H9 (cell line): ENCODE results near the gene CPB1. TPM values are rescaled to one million over a fixed set of nuclear protein-coding genes. Genes with fewer than 3 reads are reported as not detected.

Source experiments
- DNase-seq: peaks from one replicate; pipeline ENCODE4 v3.0.0-alpha.2; 2017
- H2AFZ ChIP-seq: one replicate; pipeline ENCODE4 v1.6.1; 2013; ENCODE audit warnings: mild to moderate bottlenecking, low read length, control low read depth, moderate library complexity
- H2AK5ac ChIP-seq: 2 replicates; pipeline ENCODE4 v1.6.1; 2013; ENCODE audit warnings: low read length, control low read depth, mixed read lengths; ENCODE audit not compliant: insufficient read length
- H2BK120ac ChIP-seq: one replicate; pipeline ENCODE4 v1.6.1; 2013; ENCODE audit warnings: low read depth, mild to moderate bottlenecking, low read length, control low read depth, inconsistent platforms; ENCODE audit not compliant: poor library complexity, severe bottlenecking
- H2BK12ac ChIP-seq: 2 replicates; pipeline ENCODE4 v1.6.1; 2013; ENCODE audit warnings: low read length, control low read depth, mixed read lengths, low read depth; ENCODE audit not compliant: insufficient read length
- H2BK15ac ChIP-seq: 2 replicates; pipeline ENCODE4 v1.6.1; 2013; ENCODE audit warnings: low read depth, low read length, control low read depth
- H2BK20ac ChIP-seq: one replicate; pipeline ENCODE4 v1.6.1; 2013; ENCODE audit warnings: low read depth, mild to moderate bottlenecking, low read length, control low read depth, inconsistent platforms; ENCODE audit not compliant: poor library complexity, severe bottlenecking
- H2BK5ac ChIP-seq: 2 replicates; pipeline ENCODE4 v1.6.1; 2013; ENCODE audit warnings: low read length, control low read depth, mixed read lengths; ENCODE audit not compliant: insufficient read length
- H3K14ac ChIP-seq: 2 replicates; pipeline ENCODE4 v1.6.1; 2013; ENCODE audit warnings: low read length, control low read depth; ENCODE audit not compliant: insufficient read depth
- H3K18ac ChIP-seq: 2 replicates; pipeline ENCODE4 v1.6.1; 2013; ENCODE audit warnings: low read depth, mild to moderate bottlenecking, mixed read lengths, low read length, control low read depth; ENCODE audit not compliant: insufficient read length
- H3K23ac ChIP-seq: 2 replicates; pipeline ENCODE4 v1.6.1; 2013; ENCODE audit warnings: low read length, control low read depth, mixed read lengths, low read depth; ENCODE audit not compliant: insufficient read length
- H3K23me2 ChIP-seq: 2 replicates; pipeline ENCODE4 v1.6.1; 2013; ENCODE audit warnings: low read depth, mild to moderate bottlenecking, mixed read lengths, low read length, control low read depth; ENCODE audit not compliant: insufficient read length, poor library complexity, severe bottlenecking
- H3K27ac ChIP-seq: 2 replicates; pipeline ENCODE4 v1.5.1; 2013; ENCODE audit warnings: low read length, control low read depth, mixed read lengths, low read depth; ENCODE audit not compliant: insufficient read length
- H3K27me3 ChIP-seq: 2 replicates; pipeline ENCODE4 v1.6.1; 2013; ENCODE audit warnings: low read length, control low read depth, inconsistent platforms; ENCODE audit not compliant: insufficient read depth
- H3K4ac ChIP-seq: 2 replicates; pipeline ENCODE4 v1.6.1; 2013; ENCODE audit warnings: low read depth, mild to moderate bottlenecking, control low read depth, inconsistent platforms, low read length, moderate library complexity
- H3K4me1 ChIP-seq: 2 replicates; pipeline ENCODE4 v1.6.1; 2013; ENCODE audit warnings: low read length, control low read depth, inconsistent platforms; ENCODE audit not compliant: insufficient read depth
- H3K4me2 ChIP-seq: 2 replicates; pipeline ENCODE4 v1.6.1; 2013; ENCODE audit warnings: low read length, control low read depth, mixed read lengths; ENCODE audit not compliant: insufficient read length, insufficient read depth
- H3K56ac ChIP-seq: 2 replicates; pipeline ENCODE4 v1.6.1; 2013; ENCODE audit warnings: low read depth, mild to moderate bottlenecking, mixed read lengths, low read length, control low read depth; ENCODE audit not compliant: insufficient read length
- H3K79me1 ChIP-seq: 2 replicates; pipeline ENCODE4 v1.6.1; 2013; ENCODE audit warnings: low read depth, mild to moderate bottlenecking, moderate library complexity, low read length, control low read depth, inconsistent platforms; ENCODE audit not compliant: insufficient read depth, poor library complexity, severe bottlenecking
- H3K79me2 ChIP-seq: 2 replicates; pipeline ENCODE4 v1.6.1; 2013; ENCODE audit warnings: low read length, control low read depth, inconsistent platforms; ENCODE audit not compliant: insufficient read depth
- H3K9ac ChIP-seq: 2 replicates; pipeline ENCODE4 v1.6.1; 2013; ENCODE audit warnings: low read length, control low read depth, mixed read lengths; ENCODE audit not compliant: insufficient read length; ENCODE audit errors: extremely low read depth
- H3K9me3 ChIP-seq: one replicate; pipeline ENCODE4 v1.6.1; 2013; ENCODE audit warnings: low read depth, low read length, inconsistent platforms; ENCODE audit not compliant: control insufficient read depth
- H3T11ph ChIP-seq: one replicate; pipeline ENCODE4 v1.6.1; 2013; ENCODE audit warnings: mild to moderate bottlenecking, low read length, control low read depth, inconsistent platforms
- H4K20me1 ChIP-seq: one replicate; pipeline ENCODE4 v1.6.1; 2013; ENCODE audit not compliant: control insufficient read depth, insufficient read length, insufficient read depth
- H4K5ac ChIP-seq: 2 replicates; pipeline ENCODE4 v1.6.1; 2013; ENCODE audit warnings: low read depth, mild to moderate bottlenecking, mixed read lengths, low read length, control low read depth; ENCODE audit not compliant: insufficient read length
- H4K8ac ChIP-seq: replicated peaks from 2 replicates; pipeline ENCODE4 v1.6.1; 2013; ENCODE audit warnings: low read length, control low read depth, mixed read lengths, low read depth; ENCODE audit not compliant: insufficient read length
- H4K91ac ChIP-seq: 2 replicates; pipeline ENCODE4 v1.6.1; 2013; ENCODE audit warnings: low read depth, mild to moderate bottlenecking, moderate library complexity, mixed read lengths, low read length, control low read depth; ENCODE audit not compliant: insufficient read length
- H3K27ac Mint-ChIP-seq, 3 experiments: 2 replicates in 2 of 3; 3 replicates in 1 of 3; pipeline ENCODE4 v1.8.0; 2020 to 2021; ENCODE audit warnings: mixed read lengths in 3 of 3, mild to moderate bottlenecking in 1 of 3, moderate library complexity in 1 of 3
- H3K27me3 Mint-ChIP-seq: 2 replicates; pipeline ENCODE4 v1.8.0; 2021; ENCODE audit warnings: low read depth, mild to moderate bottlenecking, moderate library complexity, mixed read lengths
- H3K36me3 Mint-ChIP-seq, 3 experiments: 2 replicates in 2 of 3; 3 replicates in 1 of 3; pipeline ENCODE4 v1.8.0; 2020 to 2021; ENCODE audit warnings: low read depth in 3 of 3, mixed read lengths in 3 of 3; ENCODE audit not compliant: insufficient read depth in 1 of 3
- H3K4me1 Mint-ChIP-seq, 2 experiments: 2 replicates each; pipeline ENCODE4 v1.8.0; 2020; ENCODE audit warnings: mixed read lengths in 2 of 2
- H3K4me3 Mint-ChIP-seq, 2 experiments: 2 replicates in 1 of 2; 3 replicates in 1 of 2; pipeline ENCODE4 v1.8.0; 2020 to 2021; ENCODE audit warnings: mild to moderate bottlenecking in 2 of 2, mixed read lengths in 2 of 2, moderate library complexity in 1 of 2
- H3K9me3 Mint-ChIP-seq, 2 experiments: 2 replicates in 1 of 2; 3 replicates in 1 of 2; pipeline ENCODE4 v1.8.0; 2020; ENCODE audit warnings: mild to moderate bottlenecking in 2 of 2, mixed read lengths in 2 of 2, moderate library complexity in 1 of 2
- WGBS: extraction: QIAGEN DNeasy Blood & Tissue Kit; methylation state at CpG from one replicate; pipeline ENCODE4 v1.1.7; 2013; ENCODE audit warnings: missing lambda C conversion rate, low lambda C conversion rate, mixed read lengths; ENCODE audit not compliant: insufficient read length; ENCODE audit errors: extremely low coverage; 5-methylcytosine and 5-hydroxymethylcytosine counted together
- total RNA-seq: library from RNA; stranded (reverse); gene quantifications from 2 replicates; pipeline ENCODE4 v1.2.1, GENCODE V29; 2021
- TF ChIP-seq, protein P1 (sequence below): fragments of 200-600 bp; sonication (generic); conservative IDR thresholded peaks from 3 replicates; pipeline ENCODE4 v1.8.0; 2021; ENCODE audit warnings: antibody characterized with exemption, mild to moderate bottlenecking

CPB1 gene
- total RNA-seq, 1 experiment from 2014 or later = not detected

DNA sequence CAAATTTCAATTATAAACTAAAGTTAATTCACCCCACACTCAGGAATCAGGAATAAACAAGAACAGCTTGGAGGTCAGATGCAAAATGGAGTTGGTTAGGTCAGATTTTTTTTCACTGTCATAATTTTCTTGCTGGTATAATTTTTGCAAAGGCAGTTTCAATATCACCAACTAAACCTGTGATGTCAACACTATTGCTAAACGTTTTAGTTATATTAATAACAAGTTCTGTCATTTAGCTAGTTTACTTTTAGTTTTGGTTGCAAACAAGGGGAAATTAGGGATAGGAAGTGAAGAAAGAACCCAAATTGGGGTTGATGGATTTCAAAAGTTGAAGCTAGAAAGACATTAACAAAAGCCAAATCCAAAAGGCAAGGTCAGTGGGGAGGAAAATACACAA is 4.6 kb upstream of the CPB1 start:
- H2AFZ ChIP-seq = no peak overlapping the region
- H3K14ac ChIP-seq = no peak overlapping the region
- H3K18ac ChIP-seq = no peak overlapping the region
- no peaks in the 10 kb centered on the region for H3K27me3 Mint-ChIP-seq
- no peaks in the 10 kb centered on the region for H3K79me1 ChIP-seq
- no CpG with 5 or more reads among the region's 1 CpG for WGBS
- no peak overlapping the region for H2BK15ac ChIP-seq
- H3K4me3 Mint-ChIP-seq = no peak overlapping the region
- no peak overlapping the region for H2BK5ac ChIP-seq
- no peak overlapping the region for H4K8ac ChIP-seq
- H3K9me3 Mint-ChIP-seq = peaks cover 1 to 2% of the 10 kb centered on the region in 2 experiments; a peak in 1 of 5 replicates
- H3K27me3 ChIP-seq = no peaks in the 10 kb centered on the region
- H2BK120ac ChIP-seq = no peak overlapping the region
- H3K9ac ChIP-seq = no peak overlapping the region
- no peak overlapping the region for H3K27ac Mint-ChIP-seq
- peaks cover 4% of the 10 kb centered on the region; the same call in 1 of the 2 replicates for H3K4me1 ChIP-seq
- peaks cover 0 to 3% (median 0%) of the 10 kb centered on the region in 3 experiments; a peak in 1 of 7 replicates for H3K36me3 Mint-ChIP-seq
- no peak overlapping the region for H2AK5ac ChIP-seq
- no peaks in the 10 kb centered on the region for H3K9me3 ChIP-seq
- H3K4me2 ChIP-seq = no peak overlapping the region
- H3K23ac ChIP-seq = no peak overlapping the region
- no peak overlapping the region for H3K27ac ChIP-seq
- no peaks in the 10 kb centered on the region for H3K23me2 ChIP-seq
- no peak overlapping the region for H3T11ph ChIP-seq
- TF ChIP-seq, protein P1, sequence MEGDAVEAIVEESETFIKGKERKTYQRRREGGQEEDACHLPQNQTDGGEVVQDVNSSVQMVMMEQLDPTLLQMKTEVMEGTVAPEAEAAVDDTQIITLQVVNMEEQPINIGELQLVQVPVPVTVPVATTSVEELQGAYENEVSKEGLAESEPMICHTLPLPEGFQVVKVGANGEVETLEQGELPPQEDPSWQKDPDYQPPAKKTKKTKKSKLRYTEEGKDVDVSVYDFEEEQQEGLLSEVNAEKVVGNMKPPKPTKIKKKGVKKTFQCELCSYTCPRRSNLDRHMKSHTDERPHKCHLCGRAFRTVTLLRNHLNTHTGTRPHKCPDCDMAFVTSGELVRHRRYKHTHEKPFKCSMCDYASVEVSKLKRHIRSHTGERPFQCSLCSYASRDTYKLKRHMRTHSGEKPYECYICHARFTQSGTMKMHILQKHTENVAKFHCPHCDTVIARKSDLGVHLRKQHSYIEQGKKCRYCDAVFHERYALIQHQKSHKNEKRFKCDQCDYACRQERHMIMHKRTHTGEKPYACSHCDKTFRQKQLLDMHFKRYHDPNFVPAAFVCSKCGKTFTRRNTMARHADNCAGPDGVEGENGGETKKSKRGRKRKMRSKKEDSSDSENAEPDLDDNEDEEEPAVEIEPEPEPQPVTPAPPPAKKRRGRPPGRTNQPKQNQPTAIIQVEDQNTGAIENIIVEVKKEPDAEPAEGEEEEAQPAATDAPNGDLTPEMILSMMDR = no peak
- DNase-seq = no peak
- no peak overlapping the region for H4K91ac ChIP-seq
- no peak overlapping the region for H2BK12ac ChIP-seq
- H3K56ac ChIP-seq = no peak overlapping the region
- peaks cover 21% of the 10 kb centered on the region in 2 experiments for H3K4me1 Mint-ChIP-seq
- no peaks in the 10 kb centered on the region for H4K20me1 ChIP-seq
- H2BK20ac ChIP-seq = no peak overlapping the region
- no peak overlapping the region for H4K5ac ChIP-seq
- no peak overlapping the region for H3K4ac ChIP-seq
- H3K79me2 ChIP-seq = no peaks in the 10 kb centered on the region
